ENCODE measurements around the gene SLC52A1.

SLC52A1 gene

GRCh38 chr17:5003214-5003867 is 31.9 kb downstream of the SLC52A1 start:
- Histone ChIP-seq H3K27me3 (ENCODE audit: control insufficient read depth, insufficient read depth, low read length) (no peaks in the 10 kb centered on the region), H3K27ac (ENCODE audit: low read depth, low read length) (no peak overlapping the region), H3K4me3 (ENCODE audit: low read depth, low read length) (no peak overlapping the region), H3K36me3 (ENCODE audit: control insufficient read depth, insufficient read depth, low read length) (peaks cover 72% of the 10 kb centered on the region), H3K9me3 (ENCODE audit: control insufficient read depth, insufficient read depth, low read depth, low read length) (no peaks in the 10 kb centered on the region), H3K9ac (ENCODE audit: low read length) (no peak overlapping the region), H3K4me1 (ENCODE audit: control insufficient read depth, insufficient read depth, low read length) (peaks cover 14% of the 10 kb centered on the region)

GRCh38 chr17:5002121-5002788 is 33.0 kb downstream of the SLC52A1 start:
- H3K4me3 ChIP-seq (ENCODE audit: low read depth, low read length) = no peak overlapping the region
- H3K9ac ChIP-seq (ENCODE audit: low read length) = no peak overlapping the region
- H3K27ac ChIP-seq (ENCODE audit: low read depth, low read length) = no peak overlapping the region
- peaks cover 14% of the 10 kb centered on the region for H3K4me1 ChIP-seq (ENCODE audit: control insufficient read depth, insufficient read depth, low read length)
- no peaks in the 10 kb centered on the region for H3K27me3 ChIP-seq (ENCODE audit: control insufficient read depth, insufficient read depth, low read length)
- peaks cover 62% of the 10 kb centered on the region for H3K36me3 ChIP-seq (ENCODE audit: control insufficient read depth, insufficient read depth, low read length)
- H3K9me3 ChIP-seq (ENCODE audit: control insufficient read depth, insufficient read depth, low read depth, low read length) = no peaks in the 10 kb centered on the region

GRCh38 chr17:5000237-5000639 is 35.0 kb downstream of the SLC52A1 start:
- H3K4me1 ChIP-seq (ENCODE audit: control insufficient read depth, insufficient read depth, low read length) = peaks cover 17% of the 10 kb centered on the region
- H3K9ac ChIP-seq (ENCODE audit: low read length) = no peak overlapping the region
- no peaks in the 10 kb centered on the region for H3K9me3 ChIP-seq (ENCODE audit: control insufficient read depth, insufficient read depth, low read depth, low read length)
- peaks cover 7% of the 10 kb centered on the region; the same call in 1 of the 2 replicates for H3K27me3 ChIP-seq (ENCODE audit: control insufficient read depth, insufficient read depth, low read length)
- no peak overlapping the region for H3K4me3 ChIP-seq (ENCODE audit: low read depth, low read length)
- no peak overlapping the region for H3K27ac ChIP-seq (ENCODE audit: low read depth, low read length)
- H3K36me3 ChIP-seq (ENCODE audit: control insufficient read depth, insufficient read depth, low read length) = peaks cover 43% of the 10 kb centered on the region

GRCh38 chr17:4999430-5000093 is 35.7 kb downstream of the SLC52A1 start:
- H3K27me3 ChIP-seq (ENCODE audit: control insufficient read depth, insufficient read depth, low read length) = peaks cover 7% of the 10 kb centered on the region; the same call in 1 of the 2 replicates

GRCh38 chr17:4998732-4999429 is 36.3 kb downstream of the SLC52A1 start:
- Histone ChIP-seq H3K9ac (ENCODE audit: low read length) (peak overlapping the region; percentile 81), H3K36me3 (ENCODE audit: control insufficient read depth, insufficient read depth, low read length) (peaks cover 30% of the 10 kb centered on the region), H3K4me1 (ENCODE audit: control insufficient read depth, insufficient read depth, low read length) (peaks cover 17% of the 10 kb centered on the region), H3K27ac (ENCODE audit: low read depth, low read length) (peak overlapping the region; percentile 71; the same call in 1 of the 2 replicates), H3K4me3 (ENCODE audit: low read depth, low read length) (peak overlapping the region; percentile 100), H3K9me3 (ENCODE audit: control insufficient read depth, insufficient read depth, low read depth, low read length) (no peaks in the 10 kb centered on the region), H3K27me3 (ENCODE audit: control insufficient read depth, insufficient read depth, low read length) (peaks cover 10% of the 10 kb centered on the region; the same call in 1 of the 2 replicates)

More at GRCh38 chr17:4999430-5000093, 35.7 kb downstream of the SLC52A1 start:
- Histone ChIP-seq H3K4me3 (ENCODE audit: low read depth, low read length) (peak overlapping the region; percentile 100), H3K9me3 (ENCODE audit: control insufficient read depth, insufficient read depth, low read depth, low read length) (no peaks in the 10 kb centered on the region), H3K9ac (ENCODE audit: low read length) (peak overlapping the region; percentile 81), H3K4me1 (ENCODE audit: control insufficient read depth, insufficient read depth, low read length) (peaks cover 17% of the 10 kb centered on the region), H3K27ac (ENCODE audit: low read depth, low read length) (no peak overlapping the region), H3K36me3 (ENCODE audit: control insufficient read depth, insufficient read depth, low read length) (peaks cover 37% of the 10 kb centered on the region)

- Histone ChIP-seq H3K9ac (ENCODE audit: low read length) (peak overlapping the region; percentile 81), H3K27ac (ENCODE audit: low read depth, low read length) (peak overlapping the region; percentile 71; the same call in 1 of the 2 replicates), H3K36me3 (ENCODE audit: control insufficient read depth, insufficient read depth, low read length) (peaks cover 23% of the 10 kb centered on the region), H3K27me3 (ENCODE audit: control insufficient read depth, insufficient read depth, low read length) (peaks cover 10% of the 10 kb centered on the region; the same call in 1 of the 2 replicates), H3K9me3 (ENCODE audit: control insufficient read depth, insufficient read depth, low read depth, low read length) (no peaks in the 10 kb centered on the region), H3K4me1 (ENCODE audit: control insufficient read depth, insufficient read depth, low read length) (peaks cover 17% of the 10 kb centered on the region), H3K4me3 (ENCODE audit: low read depth, low read length) (peak overlapping the region; percentile 100)
These were observed 37.0 kb downstream of the SLC52A1 start for GRCh38 chr17:4998027-4998731.

GRCh38 chr17:4997302-4998026 is 37.8 kb downstream of the SLC52A1 start, which contains the start of the genes INCA1 and KIF1C:
Gene INCA1 (minus strand): TSS chr17:4997522. CDS start chr17:4994437, 3,085 bp downstream.
Gene KIF1C (plus strand): TSS chr17:4997950. CDS start chr17:5000247, 2,297 bp downstream.
- Histone ChIP-seq H3K9me3 (ENCODE audit: control insufficient read depth, insufficient read depth, low read depth, low read length) (no peaks in the 10 kb centered on the region), H3K4me3 (ENCODE audit: low read depth, low read length) (peak within 1 kb of the TSS; percentile 100), H3K36me3 (ENCODE audit: control insufficient read depth, insufficient read depth, low read length) (peaks cover 20% of the 10 kb centered on the region), H3K27me3 (ENCODE audit: control insufficient read depth, insufficient read depth, low read length) (peaks cover 10% of the 10 kb centered on the region; the same call in 1 of the 2 replicates), H3K4me1 (ENCODE audit: control insufficient read depth, insufficient read depth, low read length) (peaks cover 17% of the 10 kb centered on the region), H3K27ac (ENCODE audit: low read depth, low read length) (peak within 1 kb of the TSS; percentile 98; the same call in 1 of the 2 replicates), H3K9ac (ENCODE audit: low read length) (peak within 1 kb of the TSS; percentile 85)

GRCh38 chr17:4994081-4994595 is 41.1 kb downstream of the SLC52A1 start:
- Histone ChIP-seq H3K27me3 (ENCODE audit: control insufficient read depth, insufficient read depth, low read length) (peaks cover 10% of the 10 kb centered on the region; the same call in 1 of the 2 replicates), H3K9ac (ENCODE audit: low read length) (no peak overlapping the region), H3K27ac (ENCODE audit: low read depth, low read length) (no peak overlapping the region), H3K4me3 (ENCODE audit: low read depth, low read length) (no peak overlapping the region), H3K36me3 (ENCODE audit: control insufficient read depth, insufficient read depth, low read length) (no peaks in the 10 kb centered on the region), H3K4me1 (ENCODE audit: control insufficient read depth, insufficient read depth, low read length) (peaks cover 7% of the 10 kb centered on the region), H3K9me3 (ENCODE audit: control insufficient read depth, insufficient read depth, low read depth, low read length) (no peaks in the 10 kb centered on the region)

GRCh38 chr17:4987767-4988567 is 47.3 kb downstream of the SLC52A1 start:
- Histone ChIP-seq H3K4me1 (ENCODE audit: control insufficient read depth, insufficient read depth, low read length) (peaks cover 8% of the 10 kb centered on the region; the same call in 1 of the 2 replicates), H3K9me3 (ENCODE audit: control insufficient read depth, insufficient read depth, low read depth, low read length) (no peaks in the 10 kb centered on the region), H3K27me3 (ENCODE audit: control insufficient read depth, insufficient read depth, low read length) (no peaks in the 10 kb centered on the region), H3K4me3 (ENCODE audit: low read depth, low read length) (peak overlapping the region; percentile 83), H3K36me3 (ENCODE audit: control insufficient read depth, insufficient read depth, low read length) (no peaks in the 10 kb centered on the region; the same call in 1 of the 2 replicates), H3K27ac (ENCODE audit: low read depth, low read length) (no peak overlapping the region; the same call in 1 of the 2 replicates), H3K9ac (ENCODE audit: low read length) (peak overlapping the region; percentile 65)

Measured in HUES6 (cell line).